GM19193 (cell line): ENCODE measurements around the gene FOXB1.

Experiments
- POLR2A ChIP-seq: IDR thresholded peaks from 4 replicates; pipeline ENCODE4 v1.6.1; 2011; ENCODE audit not compliant: insufficient read depth, insufficient read length; ENCODE audit errors: extremely low read depth

FOXB1 gene

DNA sequence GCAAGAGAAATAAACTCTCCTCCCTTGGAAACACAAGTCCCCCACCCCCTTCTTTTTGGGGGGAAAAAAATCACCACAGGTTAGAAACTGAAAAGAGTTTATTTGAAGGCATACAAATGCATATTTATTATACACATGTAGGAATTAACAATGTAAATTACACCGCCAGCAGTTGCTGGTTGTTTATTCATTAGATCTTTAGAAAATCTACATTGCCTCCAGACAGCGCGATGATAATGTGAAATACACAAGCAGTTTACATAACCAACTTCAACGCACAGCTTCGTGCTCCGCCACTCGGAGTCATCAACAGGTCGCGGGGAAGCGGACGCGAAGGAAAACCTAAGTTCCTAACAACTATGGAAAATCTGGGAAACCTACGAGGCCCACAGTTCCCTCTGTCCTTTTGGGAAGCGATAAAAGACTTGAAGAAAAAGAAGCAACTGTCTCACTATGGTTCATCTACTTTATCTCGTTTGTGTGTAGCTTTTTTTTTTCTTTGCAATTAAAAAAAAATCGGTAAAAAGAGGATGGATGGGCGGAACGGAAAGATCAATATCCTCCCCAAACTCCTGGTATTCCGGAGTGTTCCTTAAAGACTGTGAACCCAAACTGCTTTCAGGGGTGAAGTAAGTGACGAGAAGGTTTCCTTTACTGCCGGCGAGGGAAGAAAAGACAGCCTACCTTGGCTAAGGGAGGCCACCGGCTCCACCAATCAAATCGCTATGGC is 8.4 kb upstream of the FOXB1 start:
- no peak for TF ChIP-seq POLR2A

DNA sequence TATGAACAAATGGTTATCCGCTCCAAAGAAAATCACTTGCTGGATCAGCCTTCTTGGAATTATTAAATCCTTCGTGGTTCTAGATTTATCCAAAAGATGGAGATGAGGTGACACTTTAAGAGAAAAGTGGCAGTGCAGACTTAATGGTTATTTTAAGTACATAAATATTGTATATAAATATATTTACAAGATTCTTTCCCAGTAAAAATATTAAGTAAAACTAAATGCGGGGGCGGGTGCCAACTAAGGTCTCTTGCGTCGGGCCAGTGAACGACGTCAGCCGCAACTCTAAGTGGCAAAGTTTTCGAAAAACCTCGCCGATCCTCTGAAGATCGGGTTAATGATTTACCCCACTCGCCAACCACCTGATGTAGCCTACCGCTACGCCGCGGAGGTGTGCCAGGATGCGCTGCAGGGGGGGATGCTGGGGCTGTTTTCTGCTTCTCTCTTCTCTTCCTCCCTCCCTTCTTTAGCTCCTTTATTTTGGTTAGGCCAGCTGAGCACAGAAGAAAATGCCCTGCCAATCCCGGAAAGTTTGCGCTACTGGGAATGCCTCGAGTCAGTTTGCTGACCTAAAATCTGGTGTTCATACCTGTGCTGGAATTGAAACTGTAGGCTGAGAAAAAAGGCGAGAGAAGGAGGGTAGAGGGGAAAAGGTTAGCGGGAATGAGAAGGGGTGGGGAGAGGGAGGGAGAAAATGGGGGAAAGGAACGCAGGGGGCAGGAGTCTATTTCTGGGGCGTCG is 7.6 kb upstream of the FOXB1 start:
- no peak for TF ChIP-seq POLR2A

DNA sequence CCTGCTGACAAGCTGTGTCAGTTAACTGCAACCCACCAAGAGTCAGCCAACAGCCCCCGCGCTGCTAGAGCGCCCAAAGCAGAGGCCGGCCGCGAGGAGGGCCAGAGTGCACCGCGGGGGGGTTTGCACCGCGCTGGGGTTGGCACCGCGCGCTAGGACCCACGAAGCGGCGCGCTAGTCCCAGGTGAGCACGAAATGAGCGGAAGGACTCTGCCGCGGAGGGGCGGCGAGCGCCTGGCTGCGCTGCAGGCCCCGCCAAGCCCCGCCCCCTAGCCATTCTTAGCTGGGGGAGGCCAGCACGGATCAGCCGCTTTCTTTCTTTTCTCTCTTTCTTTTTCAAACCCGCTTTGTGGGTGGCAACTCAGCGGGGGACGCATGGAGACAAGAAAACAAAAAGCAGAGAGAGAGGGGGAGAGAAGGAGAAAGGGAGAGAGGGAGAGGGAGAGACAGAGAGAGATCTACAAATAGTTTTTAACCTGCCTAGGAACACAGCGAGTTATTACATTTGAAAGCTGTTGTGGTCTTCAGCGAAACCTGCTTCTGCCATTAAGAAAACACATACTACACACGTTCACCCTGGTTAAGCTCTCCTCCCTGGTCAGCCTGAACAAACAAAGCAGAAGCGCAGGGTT is 6.9 kb upstream of the FOXB1 start:
- no peak for TF ChIP-seq POLR2A

DNA sequence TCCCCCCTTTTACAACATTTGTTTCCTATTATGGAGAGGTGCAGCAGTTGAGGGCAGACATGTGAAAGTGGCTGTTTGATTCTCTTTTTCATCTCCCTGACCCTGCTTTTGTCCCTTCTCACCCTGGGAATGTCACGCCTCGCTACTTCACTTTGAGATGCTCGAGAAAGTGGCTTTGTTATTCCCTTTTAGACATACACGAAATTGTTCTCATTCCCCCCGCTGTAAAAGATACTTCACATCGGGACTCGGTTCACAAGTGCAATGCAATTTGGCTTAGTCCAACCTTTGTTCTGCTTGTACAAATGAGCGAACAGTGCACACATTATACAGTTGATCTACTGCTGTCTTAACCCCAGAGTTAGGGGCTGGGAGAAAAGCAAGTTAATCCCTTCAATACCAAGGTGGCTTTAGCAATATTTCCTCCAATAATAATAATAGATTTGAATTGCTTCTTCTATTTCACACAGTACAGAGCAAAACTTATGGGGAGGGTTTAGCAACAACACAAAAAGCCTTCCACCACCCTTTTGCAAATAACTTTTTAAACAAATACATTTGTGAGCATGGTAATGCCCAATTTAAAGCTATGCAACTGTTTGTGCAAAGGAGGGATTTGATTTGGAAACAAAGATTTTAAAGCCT is 5.7 kb upstream of the FOXB1 start:
- no peak for TF ChIP-seq POLR2A

DNA sequence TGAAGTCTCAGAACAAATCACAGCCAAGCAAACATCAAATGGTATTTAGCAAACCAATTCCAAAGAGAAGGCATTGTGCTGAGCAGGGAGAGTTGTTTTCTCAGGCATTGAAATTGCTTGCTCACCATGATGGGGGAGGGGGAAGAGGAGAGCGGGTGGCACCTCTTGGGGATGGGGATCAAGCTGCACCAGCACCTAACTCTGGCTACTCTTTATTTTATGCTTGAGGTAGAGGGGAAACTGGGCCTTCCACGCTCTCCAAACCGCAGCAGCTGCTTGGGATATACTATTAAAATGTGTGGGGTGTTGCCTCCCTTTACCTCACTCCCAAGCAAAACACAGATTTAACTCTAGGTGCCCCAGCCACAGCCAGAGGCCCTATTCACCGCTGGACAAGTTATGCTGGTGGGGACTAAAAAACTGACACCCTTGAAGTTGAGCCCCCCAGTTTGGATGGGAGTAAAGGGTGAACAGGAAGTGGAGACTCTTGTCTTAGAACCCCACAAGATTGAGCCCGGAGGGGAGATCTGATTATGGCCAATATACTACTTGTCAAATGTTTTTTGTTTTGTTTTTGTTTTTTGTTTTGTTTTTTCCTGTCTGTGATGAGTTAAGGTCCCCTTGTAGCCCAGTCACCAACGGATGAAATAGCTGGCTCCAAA is 5.0 kb upstream of the FOXB1 start:
- no peak for TF ChIP-seq POLR2A

DNA sequence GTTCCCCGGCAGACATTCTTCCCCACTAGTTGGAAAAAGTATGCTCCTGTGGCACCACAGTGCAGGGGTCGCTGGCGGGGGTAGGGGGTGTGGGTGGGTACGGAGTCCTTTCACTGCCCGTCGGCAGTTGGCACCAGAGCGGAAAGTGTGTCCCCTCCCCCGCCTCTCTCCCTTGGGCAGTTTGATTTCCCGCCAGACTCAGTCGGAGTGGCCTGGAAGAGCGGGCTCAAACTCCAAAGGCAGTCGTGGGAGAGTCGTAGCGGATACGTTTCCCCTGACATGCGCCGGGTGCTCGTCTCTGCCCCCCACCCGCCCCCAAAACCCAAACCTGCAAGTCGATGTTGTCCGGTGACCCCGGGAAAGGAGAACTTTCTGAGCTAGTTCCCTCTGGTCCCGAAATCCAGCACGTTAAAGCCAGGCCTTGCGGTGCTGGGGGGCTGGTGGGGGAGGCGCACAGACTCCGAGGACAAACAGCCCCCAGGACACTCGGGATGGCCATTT is 4.4 kb upstream of the FOXB1 start:
- TF ChIP-seq POLR2A = no peak

GRCh38 chr15:60000113-60000823 is 3.8 kb upstream of the FOXB1 start:
- TF ChIP-seq POLR2A = no peak

- TF ChIP-seq POLR2A = no peak
These were observed 3.1 kb upstream of the FOXB1 start for GRCh38 chr15:60000824-60001609.

- TF ChIP-seq POLR2A = no peak
These were observed 2.2 kb upstream of the FOXB1 start for GRCh38 chr15:60001610-60002527.

- no peak for TF ChIP-seq POLR2A
These were observed 1.4 kb upstream of the FOXB1 start for GRCh38 chr15:60002528-60003218.

DNA sequence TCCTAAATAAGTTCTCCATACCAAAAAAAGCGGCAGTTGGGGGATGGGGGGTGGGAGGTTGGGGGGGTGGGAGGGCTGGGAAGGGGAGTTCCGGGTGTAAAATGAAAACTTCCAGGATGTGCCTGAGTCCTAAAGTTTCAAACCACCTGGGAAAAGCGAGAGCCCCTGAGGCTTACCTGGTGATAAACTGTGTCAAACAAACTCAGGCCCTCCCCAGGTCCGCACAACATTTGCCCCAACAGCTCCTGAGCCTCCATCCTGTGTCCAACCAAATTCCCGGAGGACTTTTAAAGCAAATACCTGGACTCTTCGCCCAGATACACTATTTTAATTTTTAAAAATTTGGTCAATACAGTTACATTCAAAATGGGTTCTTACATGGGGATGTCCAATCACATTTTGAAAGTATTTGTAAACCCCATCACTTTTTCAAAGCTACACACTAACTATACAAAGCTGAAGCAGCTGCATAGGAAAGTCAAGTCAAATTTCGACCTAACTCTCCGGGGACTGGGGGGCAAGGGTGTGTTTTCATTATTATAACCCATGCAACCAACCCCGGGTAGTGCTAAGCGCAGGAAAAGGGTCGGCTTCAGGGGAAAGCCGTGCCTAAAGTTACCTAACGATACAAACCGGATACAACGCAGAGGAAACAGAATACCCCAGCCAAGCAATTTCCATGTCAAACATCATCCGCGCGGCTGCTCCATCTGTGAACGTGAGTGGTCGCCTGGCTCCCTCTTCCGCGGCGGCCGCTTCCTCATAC is 685 bp upstream of the FOXB1 start:
- no peak for TF ChIP-seq POLR2A

- TF ChIP-seq POLR2A = no peak
These were observed 788 bp downstream of the FOXB1 start for GRCh38 chr15:60004846-60005351.
